K562 (cell line): Measurements from ENCODE around the gene DGAT2. TPM values are rescaled to one million over a fixed set of nuclear protein-coding genes. Genes with fewer than 3 reads are reported as not detected.

ENCODE experiments used
- ATAC-seq: fragments of 200-7000 bp; cut with Tn5 transposase; 3 replicates; pipeline ENCODE4 v1.9.1; 2020; ENCODE audit warnings: moderate library complexity
- BruUV-seq: library from RNA; stranded (reverse); fragments of 400-500 nt; replicated peaks from 2 replicates; lab custom pipeline; 2021; lab: Mats Ljungman, UMichigan
- CTCF ChIA-PET: fragments of 300-600 bp; formaldehyde crosslinking; extraction: SDS; loops from one replicate; lab custom pipeline; 2021; ENCODE audit warnings: low intra/inter-chr PET ratio; lab: Yijun Ruan, JAX
- POLR2A ChIA-PET: fragments of 300-600, 350-650 bp; sonication (Branson Sonifier 250); formaldehyde crosslinking; extraction: SDS; loops from one replicate; lab custom pipeline; 2021; ENCODE audit warnings: antibody characterized with exemption, inconsistent platforms; lab: Yijun Ruan, JAX
- DNase-seq, 4 experiments: peaks; one replicate each; pipeline versions ENCODE4 v3.0.0 to v3.0.0-alpha.2; 2011 to 2018; ENCODE audit warnings: low spot score in 3 of 4, mixed read lengths in 3 of 4; ENCODE audit errors: extremely low read depth in 1 of 4
- FAIRE-seq: peaks from 2 replicates; lab custom pipeline; 2011; peaks lifted over from hg19 to GRCh38; lab: Jason Lieb, UNC
- H2AFZ ChIP-seq: 2 replicates; pipeline ENCODE4 v1.6.0; 2011; ENCODE audit warnings: low read depth, low read length, control low read depth, inconsistent platforms
- H3K27ac ChIP-seq: fragments of 200-600 bp; 3 replicates; pipeline ENCODE4 v1.8.0; 2011; ENCODE audit warnings: low read depth, mild to moderate bottlenecking, control low read depth, inconsistent platforms, low read length, moderate library complexity, mixed read lengths; ENCODE audit errors: extremely low read depth
- H3K27me3 ChIP-seq, 2 experiments: fragments of 300-600 bp in 1 of 2; 2 replicates in 1 of 2; 3 replicates in 1 of 2; pipeline versions ENCODE4 v1.6.0 to v1.8.0; 2011; ENCODE audit warnings: inconsistent platforms in 2 of 2, low read length in 2 of 2, mild to moderate bottlenecking in 1 of 2, mixed read lengths in 1 of 2, moderate library complexity in 1 of 2; ENCODE audit not compliant: control insufficient read depth in 2 of 2, insufficient read depth in 2 of 2
- H3K36me3 ChIP-seq: fragments of 300-600 bp; 3 replicates; pipeline ENCODE4 v1.8.0; 2011; ENCODE audit warnings: mild to moderate bottlenecking, low read length, inconsistent platforms; ENCODE audit not compliant: control insufficient read depth, insufficient read depth
- H3K4me1 ChIP-seq, 2 experiments: fragments of 200-600 bp in 1 of 2; replicated peaks in 1 of 2; 2 replicates in 1 of 2; 3 replicates in 1 of 2; pipeline versions ENCODE4 v1.5.1 to v1.8.0; 2011; ENCODE audit warnings: inconsistent platforms in 2 of 2, low read length in 2 of 2, mild to moderate bottlenecking in 1 of 2, mixed read lengths in 1 of 2, moderate library complexity in 1 of 2; ENCODE audit not compliant: control insufficient read depth in 2 of 2, insufficient read depth in 2 of 2
- H3K4me2 ChIP-seq: 2 replicates; pipeline ENCODE4 v1.6.1; 2011; ENCODE audit warnings: low read length, control low read depth, inconsistent platforms, mixed read lengths; ENCODE audit not compliant: insufficient read depth
- H3K4me3 ChIP-seq: fragments of 200-600 bp; sonication (generic), shearing (Covaris generic); 2 replicates; pipeline ENCODE4 v1.5.1; 2016; ENCODE audit warnings: control low read depth, inconsistent platforms
- H3K79me2 ChIP-seq: fragments of 200-600 bp; 3 replicates; pipeline ENCODE4 v1.8.0; 2011; ENCODE audit warnings: low read length, inconsistent platforms; ENCODE audit not compliant: control insufficient read depth, insufficient read depth
- H3K9ac ChIP-seq, 2 experiments: 2 replicates each; pipeline versions ENCODE4 v1.6.0 to v1.6.1; 2011; ENCODE audit warnings: low read depth in 2 of 2, low read length in 2 of 2, control low read depth in 1 of 2, inconsistent platforms in 1 of 2, mild to moderate bottlenecking in 1 of 2, mixed read lengths in 1 of 2; ENCODE audit not compliant: insufficient read depth in 1 of 2
- H3K9me1 ChIP-seq: one replicate; pipeline ENCODE4 v1.6.0; 2011; ENCODE audit warnings: inconsistent platforms, mild to moderate bottlenecking, low read length, moderate library complexity; ENCODE audit not compliant: control insufficient read depth, insufficient read depth
- H3K9me3 ChIP-seq: replicated peaks from 2 replicates; pipeline ENCODE4 v1.5.1; 2011; ENCODE audit warnings: low read depth, low read length, inconsistent platforms; ENCODE audit not compliant: control insufficient read depth, insufficient read depth
- H4K20me1 ChIP-seq: replicated peaks from 2 replicates; pipeline ENCODE4 v1.6.1; 2011; ENCODE audit warnings: low read length, inconsistent platforms, mixed read lengths; ENCODE audit not compliant: control insufficient read depth, insufficient read depth
- ATF3 ChIP-seq, 2 experiments: fragments of 450-650 bp in 1 of 2; sonication (generic) in 1 of 2; formaldehyde crosslinking in 1 of 2; IDR thresholded peaks in 1 of 2; conservative IDR thresholded peaks in 1 of 2; 2 replicates each; pipeline versions ENCODE4 v1.6.1 to v1.8.1; 2016 to 2023; ENCODE audit warnings: mild to moderate bottlenecking in 2 of 2, moderate library complexity in 2 of 2, inconsistent platforms in 1 of 2, missing genetic modification reagents in 1 of 2
- BHLHE40 ChIP-seq: IDR thresholded peaks from 2 replicates; pipeline ENCODE4 v1.6.1; 2011; ENCODE audit warnings: low read length, improper control_type of control experiment
- FOXK2 ChIP-seq, 2 experiments: fragments of 450-650 bp; IDR thresholded peaks in 1 of 2; conservative IDR thresholded peaks in 1 of 2; 2 replicates each; pipeline ENCODE4 v1.6.1; 2016; ENCODE audit warnings: low read depth in 2 of 2, mild to moderate bottlenecking in 1 of 2
- GTF2A2 ChIP-seq: IDR thresholded peaks from 2 replicates; pipeline ENCODE4 v1.6.1; 2016; ENCODE audit warnings: mild to moderate bottlenecking, missing genetic modification characterization, missing compliant biosample characterization
- HLTF ChIP-seq: fragments of 450-650 bp; IDR thresholded peaks from 2 replicates; pipeline ENCODE4 v1.6.1; 2016
- JUND ChIP-seq, 2 experiments: IDR thresholded peaks; 2 replicates in 1 of 2; 3 replicates in 1 of 2; pipeline ENCODE4 v1.6.1; 2011; ENCODE audit warnings: borderline replicate concordance in 2 of 2, low read depth in 2 of 2, low read length in 2 of 2, improper control_type of control experiment in 1 of 2, missing biosample characterization in 1 of 2, missing genetic modification characterization in 1 of 2, missing genetic modification reagents in 1 of 2
- LEF1 ChIP-seq: fragments of 450-650 bp; IDR thresholded peaks from 2 replicates; pipeline ENCODE4 v1.6.1; 2016; ENCODE audit warnings: mild to moderate bottlenecking
- MYC ChIP-seq, 2 experiments: fragments of 250-450 bp in 1 of 2; sonication (Bioruptor Pico) in 1 of 2; IDR thresholded peaks; 2 replicates each; pipeline versions ENCODE4 v1.5.1 to v1.6.1; 2012 to 2021; ENCODE audit warnings: low read depth in 2 of 2, borderline replicate concordance in 1 of 2, improper control_type of control experiment in 1 of 2, low read length in 1 of 2, mild to moderate bottlenecking in 1 of 2, moderate library complexity in 1 of 2
- OTX1 ChIP-seq: fragments of 450-650 bp; formaldehyde crosslinking; IDR thresholded peaks from 2 replicates; pipeline ENCODE4 v1.4.0; 2022; ENCODE audit warnings: mild to moderate bottlenecking
- SMARCA4 ChIP-seq: fragments of 450-650 bp; IDR thresholded peaks from 2 replicates; pipeline ENCODE4 v1.6.1; 2016
- ZNF212 ChIP-seq: fragments of 450-650 bp; formaldehyde crosslinking; IDR thresholded peaks from 2 replicates; pipeline ENCODE4 v1.4.0; 2020; ENCODE audit warnings: mild to moderate bottlenecking
- WGBS: fragments of 100-300 bp; shearing (Covaris generic); methylation state at CpG from one replicate; pipeline ENCODE4 v1.1.6; 2016; ENCODE audit warnings: low coverage, mixed read lengths; ENCODE audit not compliant: insufficient coverage; ENCODE audit errors: missing lambda C conversion rate; 5-methylcytosine and 5-hydroxymethylcytosine counted together
- in situ Hi-C: fragments of 300-500 bp; cut with MboI; formaldehyde crosslinking; loops from 4 replicates; pipeline ENCODE4 v1.15.0; 2018; ENCODE audit warnings: inconsistent platforms, mixed read lengths
- intact Hi-C: fragments of 100-400 bp; cut with micrococcal nuclease; formaldehyde crosslinking; loops from 2 replicates; pipeline ENCODE4 v1.14.2; 2022
- polyA plus RNA-seq, 8 experiments: library from polyadenylated mRNA; depleted of rRNA in 4 of 8; stranded (reverse) in 5 of 8; unstranded in 3 of 8; fragments of >200 nt; fragmentation: Nextera tagmentation in 2 of 8; fragmentation: Illumina TruSeq in 1 of 8; extraction: Ambion mirVana in 2 of 8; extraction: Trizol in 1 of 8; gene quantifications; 2 replicates each; pipeline versions ENCODE4 v1.2.1 to v1.2.3, GENCODE V29; 2011 to 2014; ENCODE audit warnings: inconsistent platforms in 1 of 8, missing spikeins in 1 of 8
- total RNA-seq, 7 experiments: library from RNA; depleted of rRNA in 6 of 7; stranded (reverse); fragments of >200 nt in 6 of 7; fragmentation: Illumina TruSeq in 2 of 7; extraction: Trizol in 2 of 7; gene quantifications; 2 replicates each; pipeline versions ENCODE4 v1.2.1 to v1.2.3, GENCODE V29; 2011 to 2021; ENCODE audit warnings: low replicate concordance in 1 of 7
- TF ChIP-seq, protein P1 (sequence below), 2 experiments: fragments of 450-650 bp; IDR thresholded peaks; 2 replicates each; pipeline ENCODE4 v1.6.1; 2016

The DGAT2 gene
- total and polyA plus RNA-seq, 9 of the 15 experiments (the other 6 are each of a cell fraction or from before 2014, with no cell fraction given): 0.68 to 2.8 (median 1.8) TPM

GRCh38 chr11:75816561-75817239 lies 48.1 kb downstream of the DGAT2 start (continued):
- TF ChIP-seq, protein P1, sequence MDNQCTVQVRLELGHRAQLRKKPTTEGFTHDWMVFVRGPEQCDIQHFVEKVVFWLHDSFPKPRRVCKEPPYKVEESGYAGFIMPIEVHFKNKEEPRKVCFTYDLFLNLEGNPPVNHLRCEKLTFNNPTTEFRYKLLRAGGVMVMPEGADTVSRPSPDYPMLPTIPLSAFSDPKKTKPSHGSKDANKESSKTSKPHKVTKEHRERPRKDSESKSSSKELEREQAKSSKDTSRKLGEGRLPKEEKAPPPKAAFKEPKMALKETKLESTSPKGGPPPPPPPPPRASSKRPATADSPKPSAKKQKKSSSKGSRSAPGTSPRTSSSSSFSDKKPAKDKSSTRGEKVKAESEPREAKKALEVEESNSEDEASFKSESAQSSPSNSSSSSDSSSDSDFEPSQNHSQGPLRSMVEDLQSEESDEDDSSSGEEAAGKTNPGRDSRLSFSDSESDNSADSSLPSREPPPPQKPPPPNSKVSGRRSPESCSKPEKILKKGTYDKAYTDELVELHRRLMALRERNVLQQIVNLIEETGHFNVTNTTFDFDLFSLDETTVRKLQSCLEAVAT (IDR thresholded peaks at IDR 0.05): peak in 1 of 2 experiments; percentile 75; a peak in 2 of 4 replicates
- 0 out of 2 replicates have a peak, but pooled peaks have one; percentile 26 for TF ChIP-seq HLTF
- peak in 1 of 2 experiments; percentile 24; a peak in 1 of 4 replicates for TF ChIP-seq FOXK2 (conservative IDR thresholded peaks at IDR 0.05 in 1 of 2, IDR thresholded peaks at IDR 0.05 in 1 of 2; ENCODE audit: low read depth in 2 of 2)
- TF ChIP-seq OTX1 (CRISPR knock-in tag): 0 out of 2 replicates have a peak, but pooled peaks have one; percentile 24
- TF ChIP-seq LEF1: peak; percentile 56
- no peak for TF ChIP-seq ZNF212 (CRISPR knock-in tag)
- TF ChIP-seq BHLHE40: peak; percentile 84
- peak; percentile 56 for TF ChIP-seq SMARCA4
- TF ChIP-seq MYC (IDR thresholded peaks at IDR 0.05; ENCODE audit: low read depth, low read length): peak; percentile 34; the same call in 1 of the 2 replicates
- TF ChIP-seq MYC (CRISPR knock-in tag; IDR thresholded peaks at IDR 0.05; ENCODE audit: borderline replicate concordance, low read depth): no peak

- CTCF ChIA-PET: no interaction called here
- in situ Hi-C loops: no loop called here
- H3K36me3 ChIP-seq: peaks cover 9% of the 10 kb centered on the region; the same call in 1 of the 3 replicates
- ATAC-seq (no peak), DNase-seq (no peak), FAIRE-seq (no peak)
- H2AFZ ChIP-seq: no peak overlapping the region
- no peak overlapping the region for H3K27ac ChIP-seq
- peaks cover 83% of the 10 kb centered on the region for H3K79me2 ChIP-seq
- 100% methylated on average over 1 of the region's 1 CpG for WGBS
- no TSS peak for BruUV-seq
- H3K27me3 ChIP-seq: no peaks in the 10 kb centered on the region
- TF ChIP-seq JUND (IDR thresholded peaks at IDR 0.05; ENCODE audit: borderline replicate concordance, low read depth, low read length): peak; percentile 29; the same call in 1 of the 2 replicates
- TF ChIP-seq JUND (tag; IDR thresholded peaks at IDR 0.05; ENCODE audit: borderline replicate concordance, low read depth, low read length): no peak
- TF ChIP-seq GTF2A2: no peak
- 0 out of 2 replicates have a peak, but pooled peaks have one; percentile 26 for TF ChIP-seq ATF3 (IDR thresholded peaks at IDR 0.05)
- TF ChIP-seq ATF3 (CRISPR knock-in tag; conservative IDR thresholded peaks at IDR 0.05): no peak
- POLR2A ChIA-PET: interaction anchor here (0.7 to 1.8 kb wide), 2 partner anchors 12 to 109 kb away, joined by 3 to 5 read pairs; no protein-coding TSS in a partner anchor
- H4K20me1 ChIP-seq: no peaks in the 10 kb centered on the region; the same call in 1 of the 2 replicates
- H3K4me2 ChIP-seq: no peak overlapping the region
- no peaks in the 10 kb centered on the region for H3K9me3 ChIP-seq
- H3K9ac ChIP-seq: no peak overlapping the region
- no peak overlapping the region for H3K4me3 ChIP-seq
- H3K4me1 ChIP-seq: peaks cover 5 to 8% of the 10 kb centered on the region in 2 experiments; a peak in 3 of 5 replicates
- intact Hi-C loops: no loop called here
- no peaks in the 10 kb centered on the region for H3K9me1 ChIP-seq
Observed at GRCh38 chr11:75820645-75821044, 52.1 kb downstream of the DGAT2 start.
